Small intestine (tissue), 7 donors: Measurements from ENCODE around the gene KLHL10. TPM values are rescaled to one million over a fixed set of nuclear protein-coding genes. Genes with fewer than 3 reads are reported as not detected.

Experiments
- DNase-seq, 2 donors: peaks; one replicate each; pipeline versions ENCODE4 v3.0.0 to v3.0.0-alpha.2; 2013
- FAIRE-seq: peaks from 2 replicates; lab custom pipeline; 2012; peaks lifted over from hg19 to GRCh38; lab: Jason Lieb, UNC
- H3K27ac ChIP-seq, 3 donors: one replicate each; pipeline ENCODE4 v1.5.1; 2013; ENCODE audit warnings: low read length in 2 of 3, mild to moderate bottlenecking in 2 of 3, control low read depth in 1 of 3, inconsistent platforms in 1 of 3, low read depth in 1 of 3, moderate library complexity in 1 of 3
- H3K27me3 ChIP-seq, 3 donors: one replicate each; pipeline ENCODE4 v1.6.1; 2013; ENCODE audit warnings: low read length in 3 of 3, inconsistent platforms in 1 of 3; ENCODE audit not compliant: control insufficient read depth in 3 of 3, insufficient read depth in 3 of 3
- H3K36me3 ChIP-seq, 3 donors: one replicate each; pipeline ENCODE4 v1.6.1; 2013; ENCODE audit warnings: low read length in 3 of 3, inconsistent platforms in 1 of 3, low read depth in 1 of 3, mild to moderate bottlenecking in 1 of 3, moderate library complexity in 1 of 3; ENCODE audit not compliant: control insufficient read depth in 3 of 3, insufficient read depth in 2 of 3
- H3K4me1 ChIP-seq, 3 donors: one replicate each; pipeline ENCODE4 v1.6.1; 2013; ENCODE audit warnings: low read length in 2 of 3, inconsistent platforms in 1 of 3, low read depth in 1 of 3, mild to moderate bottlenecking in 1 of 3, moderate library complexity in 1 of 3; ENCODE audit not compliant: control insufficient read depth in 3 of 3, insufficient read depth in 2 of 3
- H3K4me3 ChIP-seq, 3 donors: one replicate each; pipeline ENCODE4 v1.5.1; 2013; ENCODE audit warnings: low read length in 3 of 3, control low read depth in 1 of 3, inconsistent platforms in 1 of 3, low read depth in 1 of 3, mild to moderate bottlenecking in 1 of 3, moderate library complexity in 1 of 3
- H3K9me3 ChIP-seq, 2 donors: one replicate each; pipeline ENCODE4 v1.6.1; 2013; ENCODE audit warnings: low read depth in 1 of 2, low read length in 1 of 2; ENCODE audit not compliant: control insufficient read depth in 2 of 2, insufficient read depth in 1 of 2
- WGBS, 3 donors: extraction: QIAGEN DNeasy Blood & Tissue Kit; methylation state at CpG; one replicate each; pipeline ENCODE4 v1.1.7; 2013; 5-methylcytosine and 5-hydroxymethylcytosine counted together
- polyA plus RNA-seq, 4 donors: library from polyadenylated mRNA; stranded (reverse) in 3 of 4; unstranded in 1 of 4; fragments of 200-250 nt in 3 of 4; fragments of 120-200 nt in 1 of 4; gene quantifications; one replicate each; pipeline versions ENCODE4 v1.2.1 to v1.2.3, GENCODE V29; 2013
- donor health status: healthy with polysubstance abuse.
- donor health status: control.
- donor health status: control.
- donor health status: Bipolar disorder and iron deficiency.
- donor health status: healthy.

Gene KLHL10
- polyA plus RNA-seq, 4 donors: 0.15 TPM; not detected in 3

GRCh38 chr17:41891135-41892020, 53.8 kb downstream of the KLHL10 start:
- peaks cover 23 to 91% (median 27%) of the 10 kb centered on the region in 3 donors for H3K36me3 ChIP-seq
- peak overlapping the region in 2 of 3 donors; percentile 71 to 81 for H3K27ac ChIP-seq
- H3K27me3 ChIP-seq: no peaks in the 10 kb centered on the region
- H3K4me1 ChIP-seq: peaks cover 0 to 19% (median 0%) of the 10 kb centered on the region in 3 donors
- no peaks in the 10 kb centered on the region for H3K9me3 ChIP-seq
- 94 to 96% (median 95%) methylated on average over 7 of the region's 7 CpGs for WGBS, 3 donors
- H3K4me3 ChIP-seq: no peak overlapping the region
- FAIRE-seq (no peak), DNase-seq (no peak)

GRCh38 chr17:41892021-41892376, 54.4 kb downstream of the KLHL10 start:
- peak; percentile 44 to 70 for DNase-seq
- Histone ChIP-seq H3K9me3 (no peaks in the 10 kb centered on the region), H3K4me1 (peaks cover 0 to 19% (median 0%) of the 10 kb centered on the region in 3 donors), H3K36me3 (peaks cover 21 to 91% (median 31%) of the 10 kb centered on the region in 3 donors), H3K27ac (peak overlapping the region in 2 of 3 donors; percentile 71 to 81), H3K4me3 (no peak overlapping the region), H3K27me3 (no peaks in the 10 kb centered on the region)
- 76 to 96% (median 84%) methylated on average over 4 of the region's 4 CpGs for WGBS, 3 donors
- FAIRE-seq: no peak

GRCh38 chr17:41893384-41893783, 55.8 kb downstream of the KLHL10 start:
- no peak for DNase-seq
- Histone ChIP-seq H3K9me3 (no peaks in the 10 kb centered on the region), H3K27me3 (no peaks in the 10 kb centered on the region), H3K4me1 (peaks cover 0 to 19% (median 0%) of the 10 kb centered on the region in 3 donors), H3K27ac (no peak overlapping the region), H3K36me3 (peaks cover 24 to 91% (median 33%) of the 10 kb centered on the region in 3 donors), H3K4me3 (no peak overlapping the region)
- FAIRE-seq: no peak
- 74 to 94% (median 92%) methylated on average over 3 of the region's 3 CpGs for WGBS, 3 donors

GRCh38 chr17:41894791-41895331, 57.2 kb downstream of the KLHL10 start:
- no peak for DNase-seq
- Histone ChIP-seq H3K4me3 (no peak overlapping the region), H3K36me3 (peaks cover 26 to 92% (median 35%) of the 10 kb centered on the region in 3 donors), H3K27me3 (no peaks in the 10 kb centered on the region), H3K4me1 (peaks cover 0 to 19% (median 0%) of the 10 kb centered on the region in 3 donors), H3K27ac (peak overlapping the region in 2 of 3 donors; percentile 13 to 29), H3K9me3 (no peaks in the 10 kb centered on the region)
- FAIRE-seq: no peak
- WGBS, 3 donors: 61 to 69% (median 68%) methylated on average over 7 of the region's 7 CpGs

GRCh38 chr17:41895617-41896016, 58.0 kb downstream of the KLHL10 start:
- Histone ChIP-seq H3K36me3 (peaks cover 26 to 98% (median 38%) of the 10 kb centered on the region in 3 donors), H3K4me3 (no peak overlapping the region), H3K4me1 (peaks cover 0 to 19% (median 0%) of the 10 kb centered on the region in 3 donors), H3K27ac (peak overlapping the region in 2 of 3 donors; percentile 13 to 29), H3K9me3 (no peaks in the 10 kb centered on the region), H3K27me3 (no peaks in the 10 kb centered on the region)
- DNase-seq (no peak), FAIRE-seq (no peak)
- 67 to 79% (median 79%) methylated on average over 5 of the region's 5 CpGs for WGBS, 3 donors

GRCh38 chr17:41896726-41897125, 59.1 kb downstream of the KLHL10 start:
- Histone ChIP-seq H3K4me3 (no peak overlapping the region), H3K9me3 (no peaks in the 10 kb centered on the region), H3K27me3 (no peaks in the 10 kb centered on the region), H3K27ac (no peak overlapping the region), H3K36me3 (peaks cover 29 to 98% (median 38%) of the 10 kb centered on the region in 3 donors), H3K4me1 (peaks cover 0 to 21% (median 0%) of the 10 kb centered on the region in 3 donors)
- no peak for FAIRE-seq
- DNase-seq: no peak
- WGBS, 3 donors: 88 to 96% (median 93%) methylated on average over 6 of the region's 6 CpGs

Other genes with a start within 250 kb of the KLHL10 start
- under 1 TPM in 1 of 4 donors, not detected in 3; 0.25 TPM for gene KRT16, start 225.1 kb upstream of the KLHL10 start, polyA plus RNA-seq
- 1 to 10 TPM in 2 of 4 donors, under 1 TPM in 1, not detected in 1; 0.65 to 2.4 (median 1.8) TPM for gene KRT17, start 213.2 kb upstream of the KLHL10 start, polyA plus RNA-seq
- gene EIF1, start 148.9 kb upstream of the KLHL10 start, polyA plus RNA-seq: 100 to 1,000 TPM; 328 to 770 (median 618) TPM
- gene GAST, start 125.5 kb upstream of the KLHL10 start, polyA plus RNA-seq: 1 to 10 TPM in 1 of 4 donors, not detected in 3; 1.9 TPM
- under 1 TPM; 0.21 to 0.40 (median 0.25) TPM for gene HAP1, start 103.2 kb upstream of the KLHL10 start, polyA plus RNA-seq
- 100 to 1,000 TPM; 122 to 316 (median 270) TPM for gene JUP, start 51.1 kb upstream of the KLHL10 start, polyA plus RNA-seq
- gene P3H4, start 25.9 kb upstream of the KLHL10 start, polyA plus RNA-seq: 10 to 100 TPM in 2 of 4 donors, 1 to 10 TPM in 2; 6.5 to 19.1 (median 11.2) TPM
- gene FKBP10, start 24.8 kb upstream of the KLHL10 start, polyA plus RNA-seq: 10 to 100 TPM in 2 of 4 donors, 1 to 10 TPM in 1, under 1 TPM in 1; 0.67 to 39.7 (median 8.7) TPM
- gene NT5C3B, start 1.6 kb upstream of the KLHL10 start, polyA plus RNA-seq: 10 to 100 TPM; 10.5 to 36.0 (median 27.9) TPM
- gene KLHL11, start 27.6 kb downstream of the KLHL10 start, polyA plus RNA-seq: 1 to 10 TPM in 2 of 4 donors, not detected in 2; 1.7 to 5.1 TPM
- 10 to 100 TPM; 44.0 to 84.9 (median 54.4) TPM for gene ACLY, start 81.1 kb downstream of the KLHL10 start, polyA plus RNA-seq
- gene ODAD4, start 92.8 kb downstream of the KLHL10 start, polyA plus RNA-seq: under 1 TPM in 2 of 4 donors, not detected in 2; 0.28 to 0.50 TPM
- 10 to 100 TPM; 13.2 to 38.9 (median 28.4) TPM for gene CNP, start 129.0 kb downstream of the KLHL10 start, polyA plus RNA-seq
- 10 to 100 TPM; 70.0 to 91.2 (median 74.7) TPM for gene DNAJC7, start 179.6 kb downstream of the KLHL10 start, polyA plus RNA-seq
- 10 to 100 TPM; 21.1 to 38.8 (median 26.1) TPM for gene NKIRAS2, start 182.3 kb downstream of the KLHL10 start, polyA plus RNA-seq
- 1 to 10 TPM in 1 of 4 donors, under 1 TPM in 3; 0.22 to 3.4 (median 0.52) TPM for gene C17orf113, start 212.8 kb downstream of the KLHL10 start, polyA plus RNA-seq